DMS79 treated with DMSO at 0.1 percent for 48 hours (cell line): ENCODE measurements around the gene HNRNPF.
"Not testable (repeated sequence)": the region's sequence is repeated elsewhere in the genome, so short reads cannot be mapped to it uniquely, and the experiment has no call there.

Source experiments
- DNase-seq: peaks from one replicate; lab custom pipeline; 2025; lab: John Stamatoyannopoulos, UW

Gene HNRNPF, protein sequence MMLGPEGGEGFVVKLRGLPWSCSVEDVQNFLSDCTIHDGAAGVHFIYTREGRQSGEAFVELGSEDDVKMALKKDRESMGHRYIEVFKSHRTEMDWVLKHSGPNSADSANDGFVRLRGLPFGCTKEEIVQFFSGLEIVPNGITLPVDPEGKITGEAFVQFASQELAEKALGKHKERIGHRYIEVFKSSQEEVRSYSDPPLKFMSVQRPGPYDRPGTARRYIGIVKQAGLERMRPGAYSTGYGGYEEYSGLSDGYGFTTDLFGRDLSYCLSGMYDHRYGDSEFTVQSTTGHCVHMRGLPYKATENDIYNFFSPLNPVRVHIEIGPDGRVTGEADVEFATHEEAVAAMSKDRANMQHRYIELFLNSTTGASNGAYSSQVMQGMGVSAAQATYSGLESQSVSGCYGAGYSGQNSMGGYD

DNA sequence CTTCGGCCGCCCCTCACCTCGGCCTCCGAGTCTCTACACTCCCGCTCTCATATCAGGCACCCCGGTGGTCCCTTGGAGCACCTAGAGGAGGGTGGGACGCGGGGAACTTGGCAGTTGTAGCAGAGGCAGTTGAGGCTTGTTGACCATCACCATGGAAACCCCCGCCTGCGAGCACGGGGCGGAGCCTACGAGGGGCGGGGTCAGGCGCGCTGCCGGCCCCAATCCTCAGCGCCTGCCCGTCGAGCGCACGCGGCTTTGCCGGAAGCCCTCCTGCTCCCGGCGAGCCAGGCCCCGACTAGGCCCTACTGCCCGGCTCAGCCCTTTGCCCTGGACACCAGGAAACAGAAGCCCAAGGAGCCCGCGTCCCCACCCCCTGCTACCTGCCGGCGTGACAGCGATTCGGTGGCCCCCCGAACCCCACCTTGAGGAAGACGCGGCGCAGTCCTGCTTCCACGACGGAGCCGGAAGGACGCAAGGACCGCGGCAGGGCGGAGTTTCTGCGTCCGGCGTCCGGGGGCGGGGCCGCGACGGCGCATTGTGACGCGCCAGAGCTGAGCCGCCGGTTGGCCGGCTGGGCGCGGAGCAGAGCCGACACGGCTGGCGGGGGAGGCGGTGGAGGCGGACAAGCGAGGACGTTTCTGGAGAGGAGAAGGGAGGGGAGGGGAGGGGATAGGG, at the start of gene HNRNPF:
TSS of gene HNRNPF (minus strand) at position 477 of the 675 bp plus-strand sequence. CDS start 21,302 bp downstream, outside the sequence.
- peak; percentile 61 for DNase-seq

DNA sequence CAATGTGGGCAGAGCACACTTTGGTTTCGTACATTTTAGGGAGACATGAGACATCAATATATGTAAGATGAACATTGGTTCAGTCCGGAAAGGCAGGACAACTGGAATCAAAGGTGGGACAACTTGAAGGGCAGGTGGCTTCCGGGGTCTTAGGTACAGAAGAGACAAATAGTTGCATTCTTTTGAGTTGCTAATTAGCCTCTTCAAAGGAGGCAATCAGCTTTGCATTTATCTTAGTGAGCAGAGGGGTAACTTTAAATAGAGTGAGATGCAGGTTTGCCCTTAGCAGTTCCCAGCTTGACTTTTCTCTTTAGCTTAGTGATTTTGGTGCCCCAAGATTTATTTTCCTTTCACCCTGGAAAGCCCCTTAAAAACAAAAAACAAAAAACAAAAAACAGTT, 49.2 kb upstream of the HNRNPF start:
- no peak for DNase-seq

DNA sequence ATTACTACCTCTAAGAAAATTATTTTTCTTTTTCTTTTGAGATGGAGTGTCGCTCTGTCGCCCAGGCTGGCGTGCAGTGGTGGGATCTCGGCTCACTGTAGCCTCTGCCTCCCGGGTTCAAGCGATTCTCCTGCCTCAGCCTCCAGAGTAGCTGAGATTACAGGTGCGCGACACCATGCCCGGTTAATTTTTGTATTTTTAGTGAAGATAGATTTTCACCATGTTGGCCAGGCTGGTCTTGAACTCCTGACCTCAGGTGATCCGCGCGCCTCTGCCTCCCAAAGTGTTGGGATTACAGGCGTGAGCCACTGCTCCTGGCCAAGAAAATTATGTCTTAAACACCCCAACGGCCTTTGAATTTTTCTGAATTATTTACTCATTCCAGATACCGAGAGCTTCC, 47.6 kb upstream of the HNRNPF start:
- not testable (repeated sequence) for DNase-seq

DNA sequence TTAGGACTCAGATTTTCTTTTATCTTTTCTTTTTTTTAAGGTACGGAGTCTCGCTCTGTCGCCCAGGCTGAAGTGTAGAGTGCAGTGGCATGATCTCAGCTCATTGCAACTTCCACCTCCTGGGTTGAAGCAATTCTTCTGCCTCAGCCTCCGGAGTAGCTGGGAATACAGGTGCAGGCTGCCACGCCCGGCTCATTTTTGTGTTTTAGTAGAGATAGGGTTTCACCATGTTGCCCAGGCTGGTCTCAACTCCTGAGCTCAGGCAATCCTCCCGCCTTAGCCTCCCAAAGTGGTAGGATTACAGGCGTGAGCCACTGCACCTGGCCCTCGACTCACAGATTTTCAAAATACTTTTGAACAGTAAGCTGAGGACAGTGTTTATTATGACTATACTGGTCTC, 45.0 kb upstream of the HNRNPF start:
- DNase-seq, result not testable (repeated sequence)

DNA sequence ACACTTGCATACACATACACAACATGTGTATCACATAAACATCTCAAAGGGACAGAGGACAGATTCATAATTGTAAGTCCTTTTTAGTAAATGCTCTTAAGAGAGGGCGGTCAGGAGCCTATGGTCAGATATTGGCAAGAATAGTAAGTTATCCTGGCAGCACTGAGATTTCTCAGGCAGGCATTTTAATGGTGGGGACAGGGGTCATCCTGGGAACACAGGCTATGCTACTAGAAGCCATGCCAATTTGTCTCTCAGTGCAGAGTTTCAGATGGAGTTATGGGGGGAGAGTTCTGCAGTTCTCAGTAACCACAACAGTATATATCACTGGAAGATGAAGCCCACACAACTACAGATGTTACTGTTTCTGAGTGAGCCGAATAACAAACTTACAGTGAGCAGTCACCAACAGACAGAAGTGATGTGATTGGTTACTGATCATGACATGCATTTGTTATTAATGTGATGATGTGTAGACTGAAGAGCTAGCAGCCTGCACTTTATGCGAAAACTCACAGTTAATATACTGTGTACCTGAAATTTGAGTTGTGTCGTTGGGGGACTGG, 44.4 kb upstream of the HNRNPF start:
- DNase-seq, result no peak

DNA sequence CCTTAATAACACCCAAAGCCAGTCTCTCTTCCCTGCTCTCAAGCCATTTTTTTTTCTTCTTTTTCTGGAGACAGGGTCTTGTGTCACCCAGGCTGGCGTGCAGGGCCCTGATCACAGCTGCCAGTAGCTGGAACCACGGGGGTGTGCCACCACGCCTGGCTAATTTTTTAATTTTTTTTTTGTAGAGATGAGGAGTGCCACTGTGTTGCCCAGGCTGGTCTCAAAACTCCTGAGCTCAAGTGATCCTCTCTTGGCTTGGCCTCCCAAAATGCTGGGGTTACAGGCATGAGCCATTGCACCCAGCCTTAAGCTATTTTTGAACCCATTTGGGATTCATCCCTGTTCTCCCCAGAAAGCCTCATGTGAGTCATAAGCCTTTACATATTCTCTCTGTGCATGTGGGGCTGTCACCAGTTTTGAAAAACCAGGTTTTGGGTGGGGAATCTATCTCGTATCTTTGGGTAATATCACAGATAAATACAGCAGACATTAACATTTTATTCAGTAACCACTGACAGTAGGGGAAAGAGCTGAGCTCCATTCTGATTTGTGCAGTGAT, 43.4 kb upstream of the HNRNPF start:
- DNase-seq, result no peak

DNA sequence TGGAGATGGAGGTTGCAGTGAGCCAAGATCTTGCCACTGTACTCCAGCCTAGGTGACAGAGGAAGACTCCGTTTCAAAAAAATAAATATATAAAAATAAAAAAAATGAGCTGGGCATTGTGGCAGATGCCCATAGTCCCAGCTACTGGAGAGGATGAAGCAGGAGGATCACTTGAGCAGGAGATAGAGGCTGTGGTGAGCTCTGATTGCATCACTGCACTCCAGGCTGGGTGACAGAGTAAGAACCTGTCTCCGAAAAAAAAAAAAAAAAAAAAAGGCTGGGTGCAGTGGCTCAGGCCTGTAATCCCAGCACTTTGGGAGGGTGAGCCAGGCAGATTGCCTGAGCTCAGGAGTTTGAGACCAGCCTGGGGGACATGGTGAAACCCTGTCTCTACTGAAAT, 39.8 kb upstream of the HNRNPF start:
- DNase-seq, result no peak

DNA sequence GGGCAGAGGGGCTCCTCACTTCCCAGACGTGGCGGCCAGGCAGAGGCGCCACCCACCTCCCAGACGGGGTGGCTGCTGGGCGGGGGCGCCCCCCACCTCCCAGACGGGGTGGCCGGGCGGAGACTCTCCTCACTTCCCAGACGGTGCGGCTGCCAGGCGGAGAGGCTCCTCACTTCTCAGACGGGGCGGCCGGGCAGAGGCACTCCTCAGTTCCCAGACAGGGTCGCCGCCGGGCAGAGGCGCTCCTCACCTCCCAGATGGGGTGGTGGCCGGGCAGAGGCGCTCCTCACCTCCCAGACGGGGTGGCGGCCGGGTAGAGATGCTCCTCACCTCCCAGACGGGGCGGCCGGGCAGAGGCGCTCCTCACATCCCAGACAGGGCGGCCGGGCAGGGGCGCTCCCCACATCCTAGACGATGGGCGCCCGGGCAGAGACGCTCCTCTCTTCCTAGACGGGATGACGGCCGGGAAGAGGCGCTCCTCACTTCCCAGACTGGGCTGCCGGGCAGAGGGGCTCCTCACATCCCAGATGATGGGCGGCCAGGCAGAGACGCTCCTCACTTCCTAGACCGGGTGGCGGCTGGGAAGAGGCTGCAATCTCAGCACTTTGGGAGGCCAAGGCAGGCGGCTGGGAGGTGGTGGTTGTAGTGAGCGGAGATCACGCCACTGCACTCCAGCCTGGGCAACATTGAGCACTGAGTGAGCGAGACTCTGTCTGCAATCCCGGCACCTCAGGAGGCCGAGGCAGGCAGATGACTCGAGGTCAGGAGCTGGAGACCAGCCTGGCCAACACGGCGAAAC, 37.4 kb upstream of the HNRNPF start:
- not testable (repeated sequence) for DNase-seq

DNA sequence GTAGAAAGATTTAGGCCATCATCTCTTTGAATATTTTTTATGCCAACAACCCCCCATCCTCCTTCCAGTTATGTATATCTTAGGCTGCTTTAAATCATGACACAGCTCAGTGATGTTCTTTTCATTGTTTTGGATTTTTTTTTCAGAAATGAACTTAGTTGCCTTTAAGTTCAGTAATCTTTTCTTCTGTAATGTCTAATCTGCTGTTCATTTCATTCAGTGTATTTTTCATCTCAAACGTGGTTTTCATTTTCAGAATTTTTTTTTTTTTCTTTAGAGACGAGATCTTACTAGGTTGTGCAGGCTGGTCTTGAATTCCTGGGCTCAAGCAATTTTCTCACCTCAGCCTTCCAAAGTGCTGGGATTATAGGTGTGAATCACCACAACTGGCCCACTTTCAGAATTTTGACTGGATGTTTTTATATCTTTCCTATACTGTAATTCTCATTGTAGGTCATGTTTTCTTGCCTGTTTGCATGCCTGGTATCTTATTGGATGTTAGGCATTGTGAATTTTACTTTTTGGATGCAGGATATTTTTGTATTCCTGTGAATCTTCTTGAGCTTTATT, 36.0 kb upstream of the HNRNPF start:
- DNase-seq, result no peak

DNA sequence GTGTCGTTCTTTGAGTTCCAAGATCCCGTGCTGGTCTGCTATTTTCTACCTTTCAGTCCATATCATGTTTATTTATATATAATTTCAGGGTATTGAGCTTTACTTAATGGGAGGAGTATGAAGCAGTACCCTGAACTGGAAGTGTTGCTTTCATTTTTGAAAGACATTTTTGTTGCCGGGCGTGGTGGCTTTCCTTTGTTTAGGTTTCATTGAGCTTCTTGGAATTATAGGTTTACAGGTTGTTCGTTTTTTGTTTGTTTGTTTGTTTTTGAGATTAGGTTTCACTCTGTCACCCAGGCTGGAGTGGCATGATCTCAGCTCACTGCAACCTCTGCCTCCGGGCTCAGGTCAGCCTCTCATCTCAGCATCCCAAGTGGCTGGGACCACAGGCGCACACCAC, 35.3 kb upstream of the HNRNPF start:
- DNase-seq, result no peak

DNA sequence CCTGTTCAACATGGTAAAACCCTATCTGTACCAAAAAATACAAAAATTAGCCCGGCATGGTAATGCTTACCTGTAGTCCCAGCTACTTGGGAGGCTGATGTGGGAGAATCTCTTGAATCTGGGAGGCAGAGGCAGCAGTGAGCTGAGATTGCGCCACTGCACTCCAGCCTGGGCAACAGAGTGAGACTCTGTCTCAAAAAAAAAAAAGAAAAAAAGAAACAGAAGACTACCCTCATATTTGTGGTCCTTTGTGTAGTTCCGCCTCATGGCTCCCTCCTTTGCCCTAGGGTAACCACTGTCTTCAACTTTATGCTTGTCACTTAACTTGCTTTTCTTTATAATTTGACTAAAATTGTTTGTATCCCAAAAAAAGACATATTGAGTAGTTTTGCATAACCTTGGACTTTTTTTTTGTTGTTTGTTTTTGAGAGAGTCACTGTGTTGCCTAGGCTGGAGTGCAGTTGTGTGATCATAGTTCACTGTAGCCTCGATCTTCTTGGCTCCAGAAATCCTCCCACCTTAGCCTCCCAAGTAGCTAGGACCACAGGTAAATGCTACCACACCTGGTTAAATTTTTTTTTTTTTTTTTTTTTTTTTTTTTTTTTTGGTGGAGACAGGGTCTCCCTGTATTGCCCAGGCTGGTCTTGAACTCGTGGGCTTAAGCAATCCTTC, 31.6 kb upstream of the HNRNPF start:
- DNase-seq, result no peak

DNA sequence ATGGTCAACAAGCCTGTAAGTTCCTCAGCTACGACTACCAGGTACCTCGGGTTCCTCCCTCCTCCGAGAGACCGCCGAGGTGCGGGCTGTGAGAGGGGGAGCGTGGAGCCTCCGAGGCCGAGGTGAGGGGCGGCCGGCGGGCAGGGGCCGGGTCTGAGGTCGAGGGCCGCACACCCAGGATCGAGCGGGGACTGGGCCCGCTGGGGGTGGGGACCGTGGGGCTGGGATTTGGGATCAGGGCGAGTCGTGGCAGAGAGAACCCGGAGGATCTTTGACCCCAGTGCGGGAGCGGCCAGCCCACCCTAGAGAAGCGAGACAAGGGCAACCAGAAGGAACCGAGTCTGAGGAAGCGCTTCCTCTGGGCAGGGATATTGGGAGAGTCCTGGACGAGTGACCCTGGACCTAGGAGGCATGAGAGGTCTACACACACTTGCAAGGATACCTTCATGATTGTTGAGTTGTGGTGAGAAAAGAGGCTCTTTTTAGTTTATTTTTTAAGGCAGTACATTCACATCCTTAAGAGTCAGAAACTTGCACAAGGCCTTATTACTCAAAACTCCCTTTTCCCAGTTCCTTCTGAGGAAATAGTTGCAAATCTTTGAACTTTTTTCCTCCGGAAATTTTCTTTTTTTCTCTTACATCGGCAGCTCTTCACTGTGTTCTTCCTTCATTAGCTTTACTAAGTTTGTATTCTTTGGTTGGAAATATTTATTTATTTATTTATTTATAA, 28.3 kb upstream of the HNRNPF start:
- DNase-seq, result no peak

DNA sequence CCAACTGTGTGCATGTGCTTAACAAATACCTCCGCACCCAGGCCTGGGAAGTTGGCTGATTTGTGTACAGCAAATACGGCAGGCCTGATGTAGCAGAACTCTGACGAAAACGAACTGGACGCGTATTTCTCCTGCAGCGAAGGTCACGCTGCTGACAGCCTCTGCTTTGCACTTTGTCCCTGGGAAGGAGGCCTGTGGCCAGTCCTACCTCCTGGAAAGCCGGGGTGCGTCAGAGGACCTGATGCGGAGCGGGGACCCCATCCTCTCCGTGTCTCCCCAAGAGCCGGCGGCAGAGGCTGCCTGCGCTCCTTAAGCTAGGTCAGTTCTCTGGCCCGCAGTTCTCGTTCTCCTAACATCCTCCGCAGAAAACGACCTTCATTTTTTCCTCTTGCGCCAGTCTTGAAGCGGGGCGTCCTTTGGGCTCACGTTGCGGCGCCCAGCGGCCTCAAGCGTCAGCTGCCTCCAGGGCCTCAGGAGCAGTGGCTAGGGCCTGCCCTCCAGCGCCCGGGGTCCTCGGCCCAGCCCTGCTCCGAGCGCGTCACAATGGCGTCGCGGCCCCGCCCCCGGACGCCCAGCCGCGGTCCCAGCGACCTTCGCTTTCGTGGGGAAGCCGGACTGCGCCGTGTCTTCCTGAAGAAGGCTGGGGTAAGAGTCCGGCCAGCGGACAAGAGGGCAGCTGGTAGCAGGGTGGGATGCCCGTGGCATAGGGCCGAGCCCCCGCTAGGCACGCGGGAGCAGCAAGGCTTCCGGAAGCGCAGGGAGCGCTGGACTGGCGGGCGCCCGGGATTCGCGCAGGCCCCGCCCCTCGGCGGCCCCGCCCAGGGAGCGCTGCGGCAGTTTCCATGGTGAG, 27.5 kb upstream of the HNRNPF start, which contains the start of gene ZNF487:
TSS of gene ZNF487 (plus strand) at position 821 of the 850 bp plus-strand sequence. CDS start 38,703 bp downstream, outside the sequence.
- peak; percentile 65 for DNase-seq

DNA sequence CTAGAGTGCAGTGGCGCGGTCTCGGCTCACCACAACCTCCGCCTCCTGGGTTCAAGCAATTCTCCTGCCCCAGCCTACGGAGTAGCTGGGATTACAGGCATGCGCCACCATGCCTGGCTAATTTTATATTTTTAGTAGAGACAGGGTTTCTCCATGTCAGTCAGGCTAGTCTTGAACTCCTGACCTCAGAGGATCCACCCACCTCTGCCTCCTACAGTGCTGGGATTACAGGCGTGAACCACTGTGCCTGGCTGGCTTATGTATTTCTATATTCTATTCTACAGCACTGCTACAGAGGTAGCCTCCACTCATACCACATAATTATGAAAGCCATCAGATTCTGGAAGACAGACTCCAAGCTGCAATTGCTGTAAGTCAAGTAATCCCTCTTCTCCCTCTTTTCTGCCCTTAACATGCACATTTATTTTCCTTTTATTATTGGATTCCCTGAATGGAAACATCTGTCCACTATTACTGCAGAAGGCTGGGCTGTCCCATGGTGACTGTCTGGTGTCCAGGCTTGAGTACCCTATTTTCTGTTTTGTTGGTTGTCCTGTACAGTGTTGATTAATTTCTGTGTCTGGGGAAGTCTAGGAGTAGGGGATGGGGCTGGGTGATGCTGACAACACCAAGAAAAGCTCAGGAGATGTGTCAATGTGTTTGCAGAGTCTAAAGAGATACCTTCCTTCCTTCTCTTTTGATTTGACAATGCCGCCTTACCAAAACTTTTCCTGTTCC, 22.1 kb upstream of the HNRNPF start:
- no peak for DNase-seq

DNA sequence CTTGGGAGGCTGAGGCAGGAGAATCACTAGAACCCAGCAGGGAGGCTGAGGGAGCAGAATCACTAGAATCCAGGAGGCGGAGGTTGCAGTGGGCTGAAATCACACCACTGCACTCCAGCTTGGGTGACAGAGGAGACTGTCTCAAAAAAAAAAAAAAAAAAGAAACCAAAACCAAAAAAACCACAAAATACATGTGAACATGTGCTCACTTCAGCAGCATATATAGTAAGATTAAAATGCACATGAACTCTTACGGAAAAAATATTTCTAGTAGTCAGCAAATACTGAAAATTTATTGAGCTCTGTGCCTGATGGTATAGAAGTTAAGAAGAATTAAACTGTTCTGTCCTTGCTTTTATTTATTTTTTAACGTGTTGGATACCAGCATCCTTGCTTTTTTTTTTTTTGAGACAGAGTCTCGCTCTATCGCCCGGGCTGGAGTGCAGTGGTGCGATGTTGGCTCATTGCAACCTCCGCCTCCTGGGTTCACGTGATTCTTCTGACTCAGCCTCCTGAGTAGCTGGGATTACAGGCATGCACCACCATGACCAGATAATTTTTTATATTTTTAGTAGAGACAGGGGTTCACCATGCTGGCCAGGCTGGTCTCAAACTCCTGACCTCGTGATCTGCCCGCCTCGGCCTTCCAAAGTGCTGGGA, 18.3 kb upstream of the HNRNPF start:
- no peak for DNase-seq

DNA sequence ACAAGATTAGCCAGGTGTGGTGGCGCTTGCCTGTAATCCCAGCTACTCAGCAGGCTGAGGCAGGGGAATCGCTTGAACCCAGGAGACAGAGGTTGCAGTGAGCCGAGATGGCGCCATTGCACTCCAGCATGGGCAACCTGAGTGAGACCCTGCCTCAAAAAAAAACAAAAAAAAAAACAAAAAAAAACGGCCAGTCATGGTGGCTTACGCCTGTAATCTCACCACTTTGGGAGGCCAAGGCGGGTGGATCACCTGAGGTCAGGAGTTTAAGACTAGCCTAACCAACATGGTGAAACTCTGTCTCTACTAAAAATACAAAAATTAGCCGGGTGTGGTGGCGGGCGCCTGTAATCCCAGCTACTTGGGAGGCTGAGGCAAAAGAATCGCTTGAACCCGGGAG, 17.5 kb upstream of the HNRNPF start:
- DNase-seq, result not testable (repeated sequence)

DNA sequence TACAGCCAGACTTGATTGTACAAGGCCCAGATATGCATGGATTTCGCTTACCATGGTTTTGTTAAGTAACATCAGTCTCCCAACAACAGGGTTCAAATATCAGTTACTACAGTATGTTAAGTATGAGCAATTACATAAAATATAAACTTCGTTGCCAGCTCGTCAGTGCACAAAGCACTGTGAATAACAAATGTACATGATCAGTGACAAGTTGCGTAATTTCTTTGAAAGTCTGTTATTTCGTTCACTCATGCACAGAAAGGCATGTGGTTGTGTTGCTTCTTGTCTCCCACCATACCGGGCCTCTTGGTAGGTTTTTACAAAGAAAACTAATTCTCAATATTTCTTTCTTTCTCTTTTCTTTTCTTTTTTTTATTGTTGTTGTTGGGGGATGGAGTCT, 15.4 kb upstream of the HNRNPF start:
- no peak for DNase-seq

DNA sequence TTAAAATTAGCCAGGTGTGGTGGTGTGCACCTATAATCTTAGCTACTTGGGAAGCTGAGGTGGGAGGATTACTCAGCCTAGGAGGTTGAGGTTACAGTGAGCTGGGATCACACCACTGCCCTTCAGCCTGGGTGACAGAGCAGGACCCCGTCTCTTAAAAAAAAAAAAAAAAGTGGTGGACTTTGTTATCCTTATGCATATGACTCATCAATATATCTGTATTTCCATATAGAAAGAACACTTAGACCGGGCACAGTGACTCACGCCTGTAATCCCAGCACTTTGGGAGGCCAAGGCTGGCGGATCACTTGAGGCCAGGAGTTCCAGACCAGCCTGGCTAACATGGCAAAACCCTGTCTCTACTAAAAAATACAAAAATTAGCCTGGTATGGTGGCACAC, 13.0 kb upstream of the HNRNPF start:
- DNase-seq, result not testable (repeated sequence)
